ENCODE results near the gene GRIK4.
A peak's percentile ranks its signal among the peaks of the same experiment; 100 is the strongest.

GRIK4 gene

GRCh38 chr11:120940160-120940848 is 428.8 kb downstream of the GRIK4 start:
- no peak for TF ChIP-seq CTCF (IDR thresholded peaks at IDR 0.05; ENCODE audit: borderline replicate concordance, control extremely low read depth, extremely low read depth, insufficient read depth, missing control alignments)
- DNase-seq (ENCODE audit: low spot score): no peak
- in situ Hi-C loops (cut with MboI; ENCODE audit: low sequenced_read_pairs, unreplicated experiment): no loop called here

- no peak for TF ChIP-seq CTCF (IDR thresholded peaks at IDR 0.05; ENCODE audit: borderline replicate concordance, control extremely low read depth, extremely low read depth, insufficient read depth, missing control alignments)
- DNase-seq (ENCODE audit: low spot score): no peak
- in situ Hi-C loops (cut with MboI; ENCODE audit: low sequenced_read_pairs, unreplicated experiment): no loop called here
Measured at GRCh38 chr11:120941000-120941399, 429.5 kb downstream of the GRIK4 start.

GRCh38 chr11:120942701-120943100 is 431.2 kb downstream of the GRIK4 start:
- in situ Hi-C loops (cut with MboI; ENCODE audit: low sequenced_read_pairs, unreplicated experiment): no loop called here
- DNase-seq (ENCODE audit: low spot score): no peak
- TF ChIP-seq CTCF (IDR thresholded peaks at IDR 0.05; ENCODE audit: borderline replicate concordance, control extremely low read depth, extremely low read depth, insufficient read depth, missing control alignments): no peak

GRCh38 chr11:120945042-120945441 is 433.5 kb downstream of the GRIK4 start:
- in situ Hi-C loops (cut with MboI; ENCODE audit: low sequenced_read_pairs, unreplicated experiment): no loop called here
- DNase-seq (ENCODE audit: low spot score): no peak
- no peak for TF ChIP-seq CTCF (IDR thresholded peaks at IDR 0.05; ENCODE audit: borderline replicate concordance, control extremely low read depth, extremely low read depth, insufficient read depth, missing control alignments)

GRCh38 chr11:120950880-120951279 is 439.3 kb downstream of the GRIK4 start:
- no peak for DNase-seq (ENCODE audit: low spot score)
- in situ Hi-C loops (cut with MboI; ENCODE audit: low sequenced_read_pairs, unreplicated experiment): loop anchor here (10.0 kb wide), 1 partner anchor 446 kb away; no protein-coding TSS in a partner anchor
- TF ChIP-seq CTCF (IDR thresholded peaks at IDR 0.05; ENCODE audit: borderline replicate concordance, control extremely low read depth, extremely low read depth, insufficient read depth, missing control alignments): no peak

GRCh38 chr11:120952461-120953434 is 441.2 kb downstream of the GRIK4 start:
- in situ Hi-C loops (cut with MboI; ENCODE audit: low sequenced_read_pairs, unreplicated experiment): loop anchor here (10.0 kb wide), 1 partner anchor 448 kb away; no protein-coding TSS in a partner anchor
- peak; percentile 76 for TF ChIP-seq CTCF (IDR thresholded peaks at IDR 0.05; ENCODE audit: borderline replicate concordance, control extremely low read depth, extremely low read depth, insufficient read depth, missing control alignments)
- peak; percentile 82 for DNase-seq (ENCODE audit: low spot score)

Data from GM13976 (cell line).